Activated CD4-positive, CD25-positive, alpha-beta regulatory T cell treated with anti-CD3 and anti-CD28 coated beads, Interleukin-2, amount 50 U/mL, for 72 hours (primary cell): ENCODE data around the gene ADGRL4.
"Not testable (repeated sequence)": the region's sequence is repeated elsewhere in the genome, so short reads cannot be mapped to it uniquely, and the experiment has no call there.

Source experiments
- DNase-seq: peaks from one replicate; pipeline ENCODE4 v3.0.0; 2021

Gene ADGRL4

GRCh38 chr1:78913950-78914349 lies 92.6 kb downstream of the ADGRL4 start:
- DNase-seq, result no peak

- no peak for DNase-seq
These were observed 94.3 kb downstream of the ADGRL4 start for GRCh38 chr1:78911956-78912880.

- DNase-seq, result no peak
These were observed 103.9 kb downstream of the ADGRL4 start for GRCh38 chr1:78902641-78903040.

GRCh38 chr1:78894811-78895210 lies 111.7 kb downstream of the ADGRL4 start:
- DNase-seq, result no peak

- no peak for DNase-seq
These were observed 114.2 kb downstream of the ADGRL4 start for GRCh38 chr1:78892260-78892840.

GRCh38 chr1:78887458-78887857 lies 119.1 kb downstream of the ADGRL4 start:
- no peak for DNase-seq

GRCh38 chr1:78884685-78885452 lies 121.7 kb downstream of the ADGRL4 start:
- DNase-seq, result no peak

- no peak for DNase-seq
These were observed 126.3 kb downstream of the ADGRL4 start for GRCh38 chr1:78880223-78880622.

- not testable (repeated sequence) for DNase-seq
These were observed 130.5 kb downstream of the ADGRL4 start for GRCh38 chr1:78875986-78876385.

- DNase-seq, result not testable (repeated sequence)
These were observed 133.7 kb downstream of the ADGRL4 start for GRCh38 chr1:78872801-78873200.

- DNase-seq, result no peak
These were observed 135.3 kb downstream of the ADGRL4 start for GRCh38 chr1:78871249-78871648.

- no peak for DNase-seq
These were observed 137.4 kb downstream of the ADGRL4 start for GRCh38 chr1:78869136-78869535.

- no peak for DNase-seq
These were observed 142.4 kb downstream of the ADGRL4 start for GRCh38 chr1:78864175-78864574.

- DNase-seq, result no peak
These were observed 150.4 kb downstream of the ADGRL4 start for GRCh38 chr1:78856096-78856495.

- no peak for DNase-seq
These were observed 151.3 kb downstream of the ADGRL4 start for GRCh38 chr1:78855258-78855657.

GRCh38 chr1:78854556-78854955 lies 152.0 kb downstream of the ADGRL4 start:
- DNase-seq, result no peak

- DNase-seq, result no peak
These were observed 163.0 kb downstream of the ADGRL4 start for GRCh38 chr1:78843546-78843945.

GRCh38 chr1:78843111-78843510 lies 163.4 kb downstream of the ADGRL4 start:
- no peak for DNase-seq

- DNase-seq, result no peak
These were observed 165.9 kb downstream of the ADGRL4 start for GRCh38 chr1:78840453-78841271.
